Measurements from ENCODE around the gene RSAD2.

RSAD2 gene

DNA sequence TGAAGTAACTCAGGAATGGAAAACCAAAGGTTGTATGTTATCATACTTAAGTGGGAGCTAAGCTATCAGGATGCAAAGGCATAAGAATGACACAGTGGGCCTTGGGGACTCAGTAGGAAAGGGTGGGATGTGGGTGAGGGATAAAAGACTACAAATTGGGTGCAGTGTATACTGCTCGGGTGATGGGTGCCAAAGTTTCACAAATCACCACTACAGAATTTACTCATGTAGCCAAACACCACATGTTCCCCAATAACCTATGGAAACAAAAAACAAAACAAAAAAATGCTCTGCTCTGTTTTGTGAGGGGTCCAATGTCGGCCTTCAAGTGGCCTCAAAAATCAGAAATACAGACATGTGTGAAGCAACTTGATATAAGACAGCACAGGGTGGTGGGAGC is 30.7 kb downstream of the RSAD2 start:
- no peak for FAIRE-seq

DNA sequence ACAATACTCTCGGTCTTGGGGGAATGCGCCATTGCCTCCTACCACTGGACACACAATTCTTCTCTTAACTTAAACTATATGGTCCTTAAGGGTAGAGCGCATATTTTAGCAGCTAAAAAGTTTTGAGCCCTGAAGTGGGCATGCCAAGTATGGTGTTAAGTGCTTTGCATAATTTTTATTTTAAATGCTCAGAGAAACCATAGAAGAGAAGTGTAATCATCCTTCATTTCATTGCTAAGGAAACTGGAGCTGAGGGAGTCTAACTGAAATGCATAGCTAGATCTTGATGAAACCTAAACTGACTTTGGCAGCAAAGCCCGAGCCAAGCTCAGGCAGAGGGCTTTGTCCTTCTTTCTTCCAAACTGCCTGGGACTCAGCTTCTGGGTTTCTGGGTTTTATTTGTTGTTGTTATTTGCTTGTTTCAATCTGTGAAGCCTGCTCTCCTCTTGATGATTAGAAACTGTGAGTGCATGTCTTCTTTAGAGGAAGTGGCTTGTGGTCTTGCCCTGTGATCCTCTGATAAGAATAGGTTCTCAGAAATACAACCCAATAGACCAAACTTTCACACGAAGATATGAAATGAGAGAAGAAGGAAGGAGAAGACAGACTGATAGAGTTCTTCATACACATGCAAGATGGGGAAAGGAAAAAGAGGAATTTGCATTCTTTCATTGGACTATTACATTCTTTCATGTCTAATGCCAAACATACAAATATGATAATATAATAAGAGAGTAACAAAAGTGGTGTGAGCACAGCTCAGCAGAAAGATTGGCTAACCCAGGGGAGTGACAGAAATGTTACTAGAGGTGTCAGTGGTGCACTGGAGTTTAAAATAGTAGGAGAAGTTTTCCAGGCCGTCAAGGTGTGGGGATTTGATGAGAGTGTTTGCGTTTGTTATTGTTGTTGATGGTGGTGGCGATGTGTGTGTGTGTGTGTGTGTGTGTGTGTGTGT is 32.1 kb downstream of the RSAD2 start:
- FAIRE-seq = no peak

DNA sequence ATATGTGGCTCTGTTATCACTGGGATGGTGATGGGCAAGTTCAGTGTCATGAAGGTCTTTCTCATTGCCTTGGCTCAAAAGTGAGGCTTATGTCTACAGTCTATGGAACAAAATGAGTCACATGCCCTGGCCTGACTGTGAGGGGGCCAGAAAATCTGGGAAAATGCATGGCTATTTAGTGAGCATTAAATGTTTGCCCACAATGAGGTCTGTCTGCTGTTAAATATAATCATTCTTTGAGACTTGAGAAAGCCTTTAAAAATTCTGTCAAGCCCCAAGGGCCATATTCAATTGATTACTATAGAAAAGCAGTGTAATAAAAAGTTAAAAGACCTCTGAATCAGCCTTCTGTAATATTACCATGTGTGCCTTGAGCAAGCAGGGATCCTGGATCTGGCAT is 34.1 kb downstream of the RSAD2 start:
- no peak for FAIRE-seq

DNA sequence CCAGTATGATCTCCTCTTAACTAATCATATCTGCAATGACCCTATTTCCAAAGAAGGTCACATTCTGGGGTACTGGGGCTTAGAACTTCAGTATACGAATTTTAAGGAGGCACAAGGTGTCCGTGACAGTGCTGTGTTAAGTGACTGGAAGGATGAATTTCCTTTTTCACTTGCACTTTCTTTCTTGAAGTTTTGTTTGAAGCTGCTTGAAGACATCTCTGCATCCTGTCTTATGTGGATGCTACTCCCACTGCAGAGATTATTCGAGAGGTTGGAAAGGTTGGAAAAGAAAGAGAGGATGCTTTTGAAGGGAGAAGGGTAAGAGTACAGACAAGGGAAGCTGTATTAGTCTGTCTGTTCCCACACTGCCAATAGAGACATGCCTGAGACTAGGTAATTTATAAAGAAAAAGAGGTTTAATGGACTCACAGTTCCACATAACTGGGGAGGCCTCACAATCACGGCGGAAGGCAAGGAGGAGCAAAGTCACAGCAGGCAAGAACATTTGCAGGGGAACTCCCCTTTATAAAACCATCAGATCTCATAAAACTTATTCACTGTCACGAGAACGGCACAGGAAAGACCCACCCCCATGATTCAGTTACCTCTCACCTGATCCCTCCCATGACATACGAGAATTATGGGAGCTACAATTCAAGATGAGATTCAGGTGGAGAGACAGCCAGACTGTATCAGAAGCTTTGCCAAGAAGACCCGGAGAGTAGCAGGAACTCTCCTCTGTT is 36.0 kb downstream of the RSAD2 start:
- no peak for FAIRE-seq

DNA sequence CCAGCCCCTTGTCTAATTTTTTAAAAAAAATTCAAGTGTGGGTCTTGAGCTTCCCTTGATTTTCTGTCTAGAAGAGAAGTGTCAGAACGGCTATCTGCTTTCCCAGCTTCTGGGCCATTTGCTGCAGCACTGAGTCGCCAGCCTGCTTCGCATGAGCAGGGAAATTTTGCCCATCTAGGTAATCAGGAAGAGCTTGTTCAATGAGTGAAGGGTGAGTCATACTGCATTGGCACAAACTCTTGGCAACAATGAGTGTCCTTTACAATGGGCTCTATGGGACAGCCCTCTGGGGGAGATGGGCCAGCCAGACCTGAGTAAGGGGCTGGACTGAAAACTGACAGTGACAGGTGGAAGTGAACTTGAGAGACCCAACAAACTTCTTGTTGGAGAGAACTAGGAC is 37.3 kb downstream of the RSAD2 start:
- FAIRE-seq = no peak

DNA sequence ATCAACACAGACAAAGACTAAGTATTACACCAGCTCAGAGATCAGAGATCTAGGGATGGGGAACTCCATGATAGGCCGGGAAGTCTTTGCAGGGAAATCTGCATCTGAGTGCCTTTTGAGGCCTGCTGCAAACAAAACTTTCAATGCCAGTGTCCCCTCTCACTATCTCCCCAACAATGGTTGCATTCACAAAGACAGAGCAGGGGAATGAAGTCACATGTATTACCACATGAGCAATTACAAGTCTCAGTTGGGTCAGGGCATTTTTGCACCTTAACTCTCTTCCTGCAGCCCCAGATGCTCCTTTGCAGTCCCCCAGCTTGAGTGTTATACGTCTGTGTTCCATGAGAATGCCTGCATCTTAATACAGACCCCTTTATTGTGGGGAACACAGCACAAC is 37.8 kb downstream of the RSAD2 start:
- FAIRE-seq = no peak

DNA sequence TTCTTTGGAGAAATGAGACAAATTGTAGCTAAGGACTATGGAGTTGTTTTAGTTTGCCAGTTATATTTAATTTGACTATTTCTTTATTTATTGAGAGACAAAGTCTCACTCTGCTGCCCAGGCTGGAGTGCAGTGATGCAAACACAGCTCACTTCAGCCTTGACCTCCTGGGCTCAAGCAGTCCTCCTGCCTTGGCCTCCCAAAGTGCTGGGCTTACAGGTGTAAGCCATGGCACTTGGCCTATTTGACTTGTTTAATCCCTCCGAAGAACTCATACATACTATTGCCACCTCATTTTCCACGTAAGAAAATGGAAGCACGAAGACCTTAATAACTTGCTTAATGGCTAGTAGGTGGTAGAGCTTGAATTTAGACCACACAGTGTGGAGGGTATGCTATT is 38.6 kb downstream of the RSAD2 start:
- FAIRE-seq = no peak

DNA sequence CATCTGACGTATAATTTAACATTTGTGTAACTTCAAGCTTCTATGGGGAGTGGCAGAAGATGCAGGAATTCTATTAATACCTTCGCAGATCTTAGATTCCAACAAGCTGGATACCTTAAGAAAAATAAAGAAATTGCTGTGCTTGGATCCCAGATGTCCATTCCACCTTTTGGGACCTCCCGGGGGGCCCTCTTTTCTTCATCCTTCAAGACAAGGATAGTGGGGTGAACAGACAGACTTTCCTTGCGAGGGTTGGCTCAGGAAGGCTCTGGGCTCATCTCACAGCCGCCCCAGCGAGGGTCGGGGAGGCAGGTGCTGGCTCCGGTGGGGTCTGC is 39.1 kb downstream of the RSAD2 start:
- no peak for FAIRE-seq

DNA sequence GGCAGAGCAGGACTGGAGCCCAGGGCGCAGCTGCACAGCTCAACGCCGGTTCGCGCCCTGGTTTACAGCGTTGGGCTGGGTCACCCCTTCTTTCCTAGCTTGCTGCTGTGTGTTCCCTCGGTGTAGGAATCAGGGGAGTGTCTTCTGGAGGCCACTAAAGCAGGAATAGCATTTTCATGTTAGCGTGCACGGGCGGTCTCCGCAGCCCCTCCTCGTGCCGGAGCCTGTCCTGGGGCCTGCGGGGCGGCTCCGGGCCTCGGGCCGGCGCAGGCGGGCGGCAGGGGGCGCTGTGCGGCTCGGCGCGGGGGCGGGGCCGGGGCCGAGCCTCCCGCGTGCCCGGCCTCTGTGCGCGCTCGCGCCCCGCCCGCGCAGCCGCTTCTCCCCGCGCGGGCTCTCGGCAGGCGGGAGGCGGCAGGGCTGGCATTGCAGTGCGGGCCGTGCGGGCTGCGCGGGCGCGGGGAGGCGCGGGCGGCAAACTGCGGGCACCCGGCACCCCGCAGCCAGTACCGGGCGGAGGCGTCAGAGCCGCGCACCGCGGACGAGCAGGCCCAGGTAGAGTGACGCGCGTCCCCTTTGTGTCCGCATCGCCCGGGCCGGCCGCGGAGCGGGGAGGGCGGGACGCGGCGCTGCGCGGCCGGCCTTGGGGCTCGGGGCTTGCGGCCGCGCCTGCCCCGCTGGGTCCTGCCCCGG is 39.6 kb downstream of the RSAD2 start, which contains the start of gene RNF144A:
Gene RNF144A (plus strand): TSS at position 342 of the 690 bp plus-strand sequence. CDS start 79,515 bp downstream, outside the sequence.
- FAIRE-seq = no peak

DNA sequence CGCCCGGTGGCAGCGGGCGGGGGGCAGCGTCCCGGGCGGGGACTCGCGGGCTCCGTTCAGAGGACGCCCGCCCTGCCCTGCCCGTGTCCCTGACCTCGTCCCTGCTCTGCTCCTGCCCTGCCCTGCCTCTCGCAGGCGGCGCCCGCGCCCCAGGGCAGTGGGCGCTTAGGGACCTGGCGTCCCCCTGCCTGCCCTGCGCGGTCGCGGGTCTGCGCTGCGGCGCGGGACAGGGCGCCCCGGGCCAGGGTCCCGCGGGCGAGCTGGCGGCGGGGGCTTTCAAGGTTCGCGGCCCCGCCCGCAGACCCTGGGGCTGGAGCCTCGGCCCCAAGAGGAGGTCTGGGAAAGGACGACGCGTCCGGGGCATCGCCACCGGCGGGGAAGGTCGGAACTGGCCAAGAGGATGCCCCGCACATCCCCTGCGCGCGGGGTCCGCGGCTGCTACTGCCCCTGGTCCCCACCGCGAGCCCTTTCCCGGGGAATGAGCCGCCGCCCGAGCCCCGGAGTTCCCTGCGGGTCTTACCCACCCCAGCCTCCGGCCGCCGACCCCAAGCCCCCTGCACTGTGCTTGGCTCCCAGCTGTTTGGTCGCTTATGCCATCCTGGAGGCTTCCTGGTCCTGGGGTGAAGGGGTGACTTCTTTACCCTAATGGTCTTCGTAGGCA is 40.3 kb downstream of the RSAD2 start:
- FAIRE-seq = no peak

DNA sequence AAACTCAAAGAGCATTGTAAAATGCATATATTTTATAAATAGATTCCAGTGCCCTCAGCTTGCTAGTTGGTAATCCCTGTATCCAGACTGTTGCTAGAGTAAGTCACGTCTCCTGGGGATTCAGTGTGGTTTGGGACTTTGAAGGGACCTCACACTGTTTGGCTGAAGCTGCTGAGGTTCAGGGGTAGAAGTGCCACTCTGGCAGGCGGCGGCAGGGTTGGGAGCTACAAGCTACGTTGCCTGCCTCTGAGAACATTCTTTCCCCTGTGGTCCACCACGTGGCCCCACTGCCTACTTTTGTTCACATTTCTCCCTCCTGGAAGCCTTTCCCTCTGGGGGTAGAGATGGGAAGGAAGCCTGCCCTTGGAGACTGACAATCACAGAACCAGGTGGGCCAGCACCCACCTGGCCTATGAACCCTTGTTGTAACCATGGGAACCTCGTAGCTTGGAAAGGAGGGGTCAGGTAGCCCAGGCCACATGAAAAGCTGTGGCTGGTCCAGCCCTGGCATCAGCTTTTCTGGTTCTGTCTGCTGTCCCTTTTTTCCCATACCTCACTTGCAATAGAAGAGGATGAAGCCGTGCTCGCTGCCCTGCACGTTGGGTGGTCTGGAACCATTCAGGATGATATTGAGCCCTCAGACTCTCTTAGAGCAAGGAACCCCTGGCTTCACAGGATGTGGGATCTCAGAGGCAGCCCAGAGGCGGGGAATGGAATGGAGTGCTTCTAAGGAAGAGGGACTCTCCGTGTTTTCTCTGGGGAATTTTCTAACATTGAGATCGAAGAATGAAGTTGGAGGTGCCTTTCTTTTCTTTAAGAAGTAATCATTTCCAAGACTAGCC is 42.5 kb downstream of the RSAD2 start:
- FAIRE-seq = no peak

DNA sequence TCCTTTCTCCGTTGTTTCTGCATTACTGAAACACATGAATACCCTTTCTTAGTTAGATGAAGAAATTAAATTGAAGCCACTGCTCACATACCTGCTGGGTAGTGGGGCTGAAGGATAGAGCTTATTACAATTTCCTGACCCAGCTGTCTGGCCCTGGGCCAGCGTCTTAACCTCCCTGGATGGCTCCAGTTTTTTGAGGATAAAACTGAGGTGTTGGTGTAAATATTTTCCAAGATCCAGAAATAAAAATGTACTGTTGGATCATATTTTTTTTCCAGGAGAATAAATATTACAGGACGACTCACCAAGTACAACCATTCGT is 43.1 kb downstream of the RSAD2 start:
- FAIRE-seq = no peak

DNA sequence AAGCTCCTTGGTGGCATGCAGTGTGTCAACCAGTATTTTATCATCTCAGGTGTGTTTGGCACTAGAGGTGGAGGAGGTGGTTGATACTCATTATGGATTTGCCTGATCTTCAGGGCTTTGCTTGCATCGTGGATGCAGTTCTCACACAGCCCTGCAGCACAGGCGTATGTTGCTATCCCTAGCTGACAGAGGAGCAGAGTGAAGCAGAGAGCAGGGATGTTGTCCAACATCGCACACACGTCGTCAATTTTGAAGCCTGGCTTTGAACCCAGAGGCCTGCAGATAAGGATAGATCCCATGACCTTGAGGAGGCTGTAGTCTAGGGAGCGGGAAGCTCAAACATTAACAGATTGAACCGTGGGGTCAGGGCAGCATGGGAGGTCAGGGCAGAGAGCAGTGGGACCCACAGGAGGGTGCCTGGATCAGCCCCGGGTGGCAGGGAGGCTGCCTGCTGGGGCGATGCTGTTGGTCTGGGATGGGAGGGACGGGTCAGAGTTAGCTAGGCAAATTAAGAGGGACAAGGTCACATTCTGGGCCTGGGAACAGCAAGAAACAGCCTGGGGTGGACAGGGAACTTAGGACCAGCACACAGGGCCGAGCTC is 43.8 kb downstream of the RSAD2 start:
- FAIRE-seq = no peak

DNA sequence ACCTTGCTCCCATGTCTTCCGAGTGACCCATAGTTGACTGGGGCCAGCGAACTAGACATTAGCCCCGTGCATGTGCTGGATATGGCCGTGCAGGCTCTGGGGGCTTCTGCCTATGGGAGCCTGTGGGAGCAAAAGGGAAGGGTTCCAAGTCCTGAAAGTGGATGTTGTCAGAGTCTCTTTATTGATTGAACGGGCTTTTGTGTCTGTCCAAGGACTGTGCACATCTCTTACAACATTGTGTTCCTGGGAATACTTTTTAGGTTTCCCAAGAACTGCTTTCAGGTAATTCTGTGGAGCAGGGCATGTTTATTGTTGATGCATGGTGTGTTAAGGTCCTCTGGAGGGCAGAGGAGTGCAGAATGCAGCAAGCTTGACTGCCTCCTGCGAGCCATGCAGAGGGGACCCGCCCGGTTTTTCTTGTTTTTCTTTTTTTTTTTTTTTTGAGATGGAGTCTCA is 44.7 kb downstream of the RSAD2 start:
- FAIRE-seq = no peak

DNA sequence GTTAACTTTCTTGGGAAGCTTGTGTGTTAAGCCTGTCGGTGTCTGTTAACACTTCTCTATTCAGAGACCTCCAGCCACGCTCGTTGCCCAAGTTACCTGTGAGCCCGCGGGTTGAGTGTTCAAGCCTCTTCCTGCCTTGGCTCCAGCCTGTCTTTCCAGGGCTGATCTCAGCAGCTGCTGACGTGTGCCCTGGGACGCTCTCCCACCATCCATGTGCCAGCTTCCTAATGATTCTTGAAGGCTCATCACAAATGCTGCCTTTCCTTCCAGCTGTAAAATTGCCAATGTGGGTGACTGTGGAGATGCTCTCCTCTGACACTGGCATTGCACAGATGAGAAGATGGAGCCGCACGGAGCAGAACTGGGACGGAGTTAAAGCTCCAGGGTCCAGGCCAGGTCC is 45.7 kb downstream of the RSAD2 start:
- FAIRE-seq = no peak

DNA sequence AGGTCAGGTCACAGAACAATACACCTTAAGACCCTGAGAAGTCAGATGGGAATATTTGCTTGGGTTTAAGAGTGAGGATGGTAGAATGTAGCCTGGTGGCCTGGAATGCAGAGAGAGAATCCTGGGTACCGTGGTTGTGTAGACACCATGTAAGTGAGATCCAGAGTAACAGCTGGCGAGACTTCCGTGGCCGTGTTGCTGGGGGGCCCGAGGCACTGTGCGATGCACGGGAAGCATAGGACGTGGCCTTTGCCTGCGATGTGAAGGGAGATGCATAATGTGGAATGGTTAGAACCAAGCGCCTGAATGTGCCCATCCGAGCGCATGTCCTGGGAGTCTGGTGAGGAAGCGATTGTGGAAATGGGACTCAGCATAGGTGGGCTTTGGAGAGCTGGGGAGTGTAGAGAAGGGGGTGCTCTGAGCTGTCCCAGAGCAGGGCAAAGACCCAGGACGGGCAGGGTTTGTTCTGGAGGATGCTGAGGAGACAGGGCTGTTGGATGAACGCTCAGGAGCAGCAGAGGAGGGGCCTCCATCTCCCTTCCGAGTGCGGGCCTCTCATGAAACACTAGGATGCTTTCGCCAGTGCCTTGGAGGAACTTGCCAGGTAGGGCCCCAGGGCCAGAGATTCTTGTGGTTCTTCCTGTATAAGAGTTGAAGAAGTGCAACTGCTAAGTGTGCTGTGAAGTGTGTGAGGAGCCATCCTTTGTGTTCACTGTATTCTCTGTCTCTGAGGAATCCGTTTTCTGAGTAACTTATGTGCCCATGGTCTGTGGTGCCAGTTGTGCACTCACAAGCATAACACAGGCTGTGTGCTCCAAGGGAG is 46.7 kb downstream of the RSAD2 start:
- no peak for FAIRE-seq

DNA sequence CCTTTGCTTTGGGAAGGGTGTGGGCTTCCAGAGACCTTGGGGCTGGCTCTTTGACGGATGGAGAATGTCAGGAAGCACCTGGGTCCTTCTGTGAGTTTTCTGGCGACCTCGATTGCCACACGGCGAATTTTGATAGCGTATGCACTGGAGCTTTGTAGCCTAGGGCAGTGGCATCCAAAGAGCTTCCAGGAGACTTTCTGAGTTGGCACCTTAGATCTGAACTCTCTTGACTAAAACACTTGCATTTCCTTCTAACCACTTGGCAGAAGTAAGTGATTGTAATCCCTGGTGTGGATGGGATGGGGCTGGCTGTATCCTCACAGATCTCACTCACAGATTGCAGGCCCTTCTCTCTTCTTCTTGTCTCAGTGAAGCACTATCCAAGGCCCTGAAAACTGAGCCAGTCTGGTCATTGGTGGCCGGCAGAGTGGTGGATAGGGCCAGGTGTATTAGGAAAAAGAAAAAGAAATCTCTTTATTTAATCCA is 47.4 kb downstream of the RSAD2 start:
- no peak for FAIRE-seq

DNA sequence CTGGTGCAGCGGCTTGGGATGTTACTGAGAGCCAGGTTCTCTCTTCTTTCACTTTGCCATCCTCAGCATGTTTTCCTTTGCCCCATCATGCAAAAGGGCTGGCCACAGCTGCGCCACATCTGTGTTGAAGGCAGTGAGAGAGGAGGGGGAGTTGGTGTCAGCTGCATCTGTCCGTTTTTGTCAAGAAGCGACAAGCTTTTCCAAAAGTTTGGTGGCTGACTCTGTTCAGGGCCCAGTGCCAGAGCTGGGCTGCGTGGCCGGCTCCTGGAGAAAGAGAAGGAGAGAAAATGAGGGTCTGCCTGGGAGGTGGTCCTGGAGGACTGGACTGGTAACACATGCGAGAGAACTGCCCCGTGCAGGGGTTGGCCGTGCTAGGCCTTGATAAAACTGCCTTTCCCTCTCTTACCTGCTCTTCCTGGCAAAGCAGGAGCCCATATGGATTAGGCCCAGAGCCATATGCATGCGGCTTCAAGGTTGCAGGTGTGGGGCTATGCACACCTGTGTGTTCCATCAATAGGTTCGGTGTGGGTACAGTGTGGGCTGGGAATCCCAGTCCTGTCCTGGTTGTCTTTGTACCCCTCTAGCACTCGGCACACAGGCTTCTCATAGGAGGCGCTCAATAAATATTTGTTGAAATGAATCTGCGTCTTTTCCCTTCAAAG is 48.6 kb downstream of the RSAD2 start:
- no peak for FAIRE-seq

DNA sequence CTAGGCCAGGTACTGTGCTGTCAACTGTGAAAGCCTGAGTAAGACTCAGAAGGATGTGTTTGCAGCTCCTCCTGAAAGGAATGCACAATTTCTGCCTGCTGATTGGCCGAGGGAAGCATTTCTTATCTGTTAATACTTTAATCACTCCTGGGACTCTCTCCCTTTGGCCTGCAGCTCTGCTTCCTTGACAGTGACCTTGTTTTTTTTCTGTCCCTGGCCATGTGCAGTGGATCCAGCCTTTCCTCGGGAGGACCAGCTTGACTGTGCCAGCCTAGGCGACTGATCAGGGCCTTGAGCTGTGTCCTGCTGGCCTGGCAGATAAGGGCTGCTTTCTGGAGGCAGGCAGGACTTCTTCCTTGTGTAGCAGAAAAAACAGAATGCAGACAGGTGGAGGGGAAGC is 49.6 kb downstream of the RSAD2 start:
- FAIRE-seq = no peak

DNA sequence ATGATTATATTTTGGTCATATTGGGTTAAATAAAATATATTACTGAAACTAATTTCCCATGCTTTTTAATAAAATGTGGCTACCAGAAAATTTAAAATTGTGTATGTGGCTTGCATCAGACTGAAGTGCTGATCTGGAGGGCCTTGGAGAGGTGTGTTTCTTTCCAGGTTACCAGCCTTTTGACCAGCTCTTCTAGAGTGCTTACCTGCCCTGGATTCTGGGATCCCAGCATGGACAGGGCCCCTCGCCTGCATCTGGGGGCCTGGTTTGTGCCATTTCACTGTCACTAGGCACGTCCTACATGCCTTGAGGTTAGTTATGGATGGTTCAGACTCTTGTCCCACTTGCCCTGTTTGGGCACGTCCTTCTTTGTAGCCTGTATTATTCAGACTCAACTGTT is 50.2 kb downstream of the RSAD2 start:
- no peak for FAIRE-seq
